Neural cell (in vitro differentiated cells): ENCODE data around the gene RNF144A. TPM values are rescaled to one million over a fixed set of nuclear protein-coding genes. Genes with fewer than 3 reads are reported as not detected.

Source experiments
- H2AFZ ChIP-seq: fragments of 200-600, 300-800 bp; sonication (generic), shearing (Covaris generic); 2 replicates; pipeline ENCODE4 v1.6.0; 2014; ENCODE audit warnings: low read depth, mild to moderate bottlenecking, antibody characterized with exemption, low read length, moderate library complexity
- H3F3A ChIP-seq: fragments of 200-600 bp; shearing (Covaris generic); 2 replicates; pipeline ENCODE4 v1.6.1; 2016; ENCODE audit warnings: mild to moderate bottlenecking, moderate library complexity, mixed read lengths, antibody characterized with exemption, low read length; ENCODE audit not compliant: insufficient read depth, poor library complexity, severe bottlenecking
- H3K27ac ChIP-seq: fragments of 200-600, 300-800 bp; sonication (generic), shearing (Covaris generic); 2 replicates; pipeline ENCODE4 v1.5.1; 2014; ENCODE audit warnings: mild to moderate bottlenecking, low read length, moderate library complexity
- H3K27me3 ChIP-seq: fragments of 300-800, 200-600 bp; sonication (generic), shearing (Covaris generic); 2 replicates; pipeline ENCODE4 v1.6.0; 2014; ENCODE audit warnings: mild to moderate bottlenecking, low read depth, low read length, moderate library complexity; ENCODE audit not compliant: insufficient read depth
- H3K36me3 ChIP-seq: fragments of 300-800, 200-600 bp; sonication (generic), shearing (Covaris generic); 2 replicates; pipeline ENCODE4 v1.5.1; 2014; ENCODE audit warnings: mild to moderate bottlenecking, antibody characterized with exemption, low read length, moderate library complexity; ENCODE audit not compliant: insufficient read depth
- H3K4me2 ChIP-seq: fragments of 300-800, 200-600 bp; sonication (generic), shearing (Covaris generic); 2 replicates; pipeline ENCODE4 v1.6.0; 2014; ENCODE audit warnings: mild to moderate bottlenecking, low read length
- H3K4me3 ChIP-seq: fragments of 300-800, 200-600 bp; sonication (generic), shearing (Covaris generic); 2 replicates; pipeline ENCODE4 v1.5.1; 2014; ENCODE audit warnings: mild to moderate bottlenecking, low read length, moderate library complexity
- H3K79me2 ChIP-seq: fragments of 200-600 bp; shearing (Covaris generic); replicated peaks from 2 replicates; pipeline ENCODE4 v1.6.0; 2014; ENCODE audit warnings: mild to moderate bottlenecking, low read length, moderate library complexity; ENCODE audit not compliant: insufficient read depth
- H3K9ac ChIP-seq: fragments of 300-800, 200-600 bp; sonication (generic), shearing (Covaris generic); 2 replicates; pipeline ENCODE4 v1.6.1; 2016; ENCODE audit warnings: mild to moderate bottlenecking, low read length, mixed read lengths
- H3K9me2 ChIP-seq: fragments of 200-600 bp; shearing (Covaris generic); 2 replicates; pipeline ENCODE4 v1.6.1; 2016; ENCODE audit warnings: mild to moderate bottlenecking, low read length, mixed read lengths; ENCODE audit not compliant: insufficient read depth
- H3K9me3 ChIP-seq: fragments of 200-600, 300-800 bp; sonication (generic), shearing (Covaris generic); 2 replicates; pipeline ENCODE4 v1.6.1; 2016; ENCODE audit warnings: mild to moderate bottlenecking, mixed run types, low read length, moderate library complexity, mixed read lengths
- H4K20me1 ChIP-seq: fragments of 200-600 bp; shearing (Covaris generic); 2 replicates; pipeline ENCODE4 v1.6.1; 2016; ENCODE audit warnings: mild to moderate bottlenecking, mixed run types; ENCODE audit not compliant: insufficient read depth
- EP300 ChIP-seq: fragments of 450-650 bp; conservative IDR thresholded peaks from 2 replicates; pipeline ENCODE4 v1.6.1; 2014; ENCODE audit warnings: antibody characterized with exemption, mild to moderate bottlenecking, moderate library complexity; ENCODE audit not compliant: poor library complexity, severe bottlenecking
- EZH2 ChIP-seq: fragments of 200-600, 300-800 bp; shearing (Covaris generic), sonication (generic); IDR thresholded peaks from 2 replicates; pipeline ENCODE4 v1.6.1; 2014; ENCODE audit warnings: antibody characterized with exemption, low read length, borderline replicate concordance, mild to moderate bottlenecking; ENCODE audit not compliant: insufficient read depth, poor library complexity, severe bottlenecking
- MXI1 ChIP-seq: fragments of 450-650 bp; conservative IDR thresholded peaks from 2 replicates; pipeline ENCODE4 v1.6.1; 2014; ENCODE audit warnings: antibody characterized with exemption, mild to moderate bottlenecking; ENCODE audit not compliant: poor library complexity, severe bottlenecking
- POLR2AphosphoS5 ChIP-seq: IDR thresholded peaks from 2 replicates; pipeline ENCODE4 v1.6.1; 2012
- RAD21 ChIP-seq: fragments of 450-650 bp; conservative IDR thresholded peaks from 2 replicates; pipeline ENCODE4 v1.6.1; 2014; ENCODE audit warnings: antibody characterized with exemption, mild to moderate bottlenecking, moderate library complexity
- SMC3 ChIP-seq: fragments of 450-650 bp; conservative IDR thresholded peaks from 2 replicates; pipeline ENCODE4 v1.6.1; 2014; ENCODE audit warnings: antibody characterized with exemption, mild to moderate bottlenecking, moderate library complexity; ENCODE audit not compliant: poor library complexity
- TAF1 ChIP-seq: IDR thresholded peaks from 2 replicates; pipeline ENCODE4 v1.6.1; 2012; ENCODE audit warnings: low read depth
- polyA plus RNA-seq: library from polyadenylated mRNA; depleted of rRNA; stranded (reverse); fragments of >200 nt; gene quantifications from 2 replicates; pipeline ENCODE4 v1.2.3, GENCODE V29; 2014
- TF ChIP-seq, protein P1 (sequence below): fragments of 450-650 bp; IDR thresholded peaks from 2 replicates; pipeline ENCODE4 v1.5.1; 2014; ENCODE audit warnings: antibody characterized with exemption, mild to moderate bottlenecking, moderate library complexity; ENCODE audit not compliant: poor library complexity, severe bottlenecking

The RNF144A gene
- polyA plus RNA-seq, 1 donor from 2014 or later, result 26.9 TPM

- no peak overlapping the region for H2AFZ ChIP-seq
- H3K36me3 ChIP-seq, result no peaks in the 10 kb centered on the region
These were observed 120.4 kb downstream of the RNF144A start for GRCh38 chr2:7037340-7038333.

GRCh38 chr2:7040547-7040946, 123.3 kb downstream of the RNF144A start:
- Histone ChIP-seq H3K27me3 (no peaks in the 10 kb centered on the region), H3K9me2 (no peaks in the 10 kb centered on the region), H2AFZ (no peak overlapping the region), H4K20me1 (peaks cover 4% of the 10 kb centered on the region), H3K9me3 (no peaks in the 10 kb centered on the region), H3K27ac (no peak overlapping the region), H3K36me3 (no peaks in the 10 kb centered on the region), H3F3A (no peaks in the 10 kb centered on the region), H3K4me3 (no peak overlapping the region), H3K79me2 (no peaks in the 10 kb centered on the region), H3K4me2 (no peak overlapping the region), H3K9ac (no peak overlapping the region)
- no peak for TF ChIP-seq EP300

More at GRCh38 chr2:7037340-7038333, 120.4 kb downstream of the RNF144A start:
- no peak overlapping the region for H3K4me3 ChIP-seq
- TF ChIP-seq, protein P1, sequence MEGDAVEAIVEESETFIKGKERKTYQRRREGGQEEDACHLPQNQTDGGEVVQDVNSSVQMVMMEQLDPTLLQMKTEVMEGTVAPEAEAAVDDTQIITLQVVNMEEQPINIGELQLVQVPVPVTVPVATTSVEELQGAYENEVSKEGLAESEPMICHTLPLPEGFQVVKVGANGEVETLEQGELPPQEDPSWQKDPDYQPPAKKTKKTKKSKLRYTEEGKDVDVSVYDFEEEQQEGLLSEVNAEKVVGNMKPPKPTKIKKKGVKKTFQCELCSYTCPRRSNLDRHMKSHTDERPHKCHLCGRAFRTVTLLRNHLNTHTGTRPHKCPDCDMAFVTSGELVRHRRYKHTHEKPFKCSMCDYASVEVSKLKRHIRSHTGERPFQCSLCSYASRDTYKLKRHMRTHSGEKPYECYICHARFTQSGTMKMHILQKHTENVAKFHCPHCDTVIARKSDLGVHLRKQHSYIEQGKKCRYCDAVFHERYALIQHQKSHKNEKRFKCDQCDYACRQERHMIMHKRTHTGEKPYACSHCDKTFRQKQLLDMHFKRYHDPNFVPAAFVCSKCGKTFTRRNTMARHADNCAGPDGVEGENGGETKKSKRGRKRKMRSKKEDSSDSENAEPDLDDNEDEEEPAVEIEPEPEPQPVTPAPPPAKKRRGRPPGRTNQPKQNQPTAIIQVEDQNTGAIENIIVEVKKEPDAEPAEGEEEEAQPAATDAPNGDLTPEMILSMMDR, result peak; percentile 67
- TF ChIP-seq EP300 (no peak), RAD21 (peak; percentile 62), SMC3 (peak; percentile 55), POLR2AphosphoS5 (no peak)
- H3K9ac ChIP-seq, result no peak overlapping the region
- H3K27ac ChIP-seq, result no peak overlapping the region
- no peak overlapping the region for H3K4me2 ChIP-seq
- no peaks in the 10 kb centered on the region for H3K9me2 ChIP-seq
- H3K9me3 ChIP-seq, result no peaks in the 10 kb centered on the region
- no peaks in the 10 kb centered on the region for H3K79me2 ChIP-seq
- H4K20me1 ChIP-seq, result peaks cover 4% of the 10 kb centered on the region
- no peaks in the 10 kb centered on the region for H3K27me3 ChIP-seq
- no peaks in the 10 kb centered on the region for H3F3A ChIP-seq

- H3K79me2 ChIP-seq, result no peaks in the 10 kb centered on the region
- no peak overlapping the region for H3K4me3 ChIP-seq
- H3K9me3 ChIP-seq, result no peaks in the 10 kb centered on the region
- no peak overlapping the region for H3K27ac ChIP-seq
- TF ChIP-seq EZH2 (no peak), RAD21 (no peak), MXI1 (no peak), SMC3 (no peak), EP300 (no peak), POLR2AphosphoS5 (no peak), TAF1 (no peak)
- no peaks in the 10 kb centered on the region for H3K27me3 ChIP-seq
- H4K20me1 ChIP-seq, result peaks cover 4% of the 10 kb centered on the region
- no peak overlapping the region for H3K4me2 ChIP-seq
- no peak overlapping the region for H3K9ac ChIP-seq
- no peak overlapping the region for H2AFZ ChIP-seq
- no peaks in the 10 kb centered on the region for H3F3A ChIP-seq
- H3K36me3 ChIP-seq, result no peaks in the 10 kb centered on the region
- no peaks in the 10 kb centered on the region for H3K9me2 ChIP-seq
These were observed 124.2 kb downstream of the RNF144A start for GRCh38 chr2:7041421-7041820.
